NT2/D1 (cell line): ENCODE results near the gene CLEC16A.

Experiments
- SUZ12 ChIP-seq: IDR thresholded peaks from 2 replicates; pipeline ENCODE4 v1.6.1; 2011; ENCODE audit not compliant: insufficient read length, insufficient read depth; ENCODE audit errors: extremely low read depth
- YY1 ChIP-seq: IDR thresholded peaks from 2 replicates; pipeline ENCODE4 v1.6.1; 2011; ENCODE audit not compliant: insufficient read length, insufficient read depth
- ZNF274 ChIP-seq: IDR thresholded peaks from 2 replicates; pipeline ENCODE4 v1.6.1; 2011; ENCODE audit warnings: mild to moderate bottlenecking, low read depth, low read length

- TF ChIP-seq YY1, result no peak
- TF ChIP-seq ZNF274, result no peak
- TF ChIP-seq SUZ12, result no peak
Observed at GRCh38 chr16:11211061-11211976, 267.0 kb downstream of the CLEC16A start.
